Upper lobe of left lung (tissue), 4 donors: ENCODE results near the gene CR1.
"Not testable (repeated sequence)": the region's sequence is repeated elsewhere in the genome, so short reads cannot be mapped to it uniquely, and the experiment has no call there.

Experiments
- CTCF ChIP-seq, 6 experiments: fragments of 450-650 bp in 4 of 6; fragments of 200-600 bp in 2 of 6; sonication (generic) in 2 of 6; IDR thresholded peaks; one replicate each; pipeline ENCODE4 v1.5.1; 2016 to 2019; ENCODE audit warnings: antibody characterized with exemption in 6 of 6
- POLR2A ChIP-seq, 4 donors: fragments of 450-650 bp; IDR thresholded peaks; one replicate each; pipeline ENCODE4 v1.5.1; 2016 to 2017; ENCODE audit warnings: antibody characterized with exemption in 4 of 4, mild to moderate bottlenecking in 2 of 4

- not testable (repeated sequence) for TF ChIP-seq CTCF, POLR2A (IDR thresholded peaks at IDR 0.05)
Observed at GRCh38 chr1:207536263-207536662, 40.3 kb downstream of the CR1 start.
